ENCODE data around the gene PIK3C2B.
"Not testable (repeated sequence)": the region's sequence is repeated elsewhere in the genome, so short reads cannot be mapped to it uniquely, and the experiment has no call there.

The PIK3C2B gene

GRCh38 chr1:204520834-204521709 lies 26.5 kb upstream of the PIK3C2B start:
- no peak for TF ChIP-seq CTCF (IDR thresholded peaks at IDR 0.05)
- H3K27ac Mint-ChIP-seq: peak overlapping the region; percentile 5
- H3K27me3 Mint-ChIP-seq (ENCODE audit: low read depth, poor library complexity): peaks cover 3% of the 10 kb centered on the region
- DNase-seq: no peak
- H3K36me3 Mint-ChIP-seq (ENCODE audit: low read depth): peaks cover 74% of the 10 kb centered on the region
- peaks cover 18% of the 10 kb centered on the region for H3K9me3 Mint-ChIP-seq
- peaks cover 27% of the 10 kb centered on the region for H3K4me1 Mint-ChIP-seq
- H3K4me3 Mint-ChIP-seq: no peak overlapping the region

DNA sequence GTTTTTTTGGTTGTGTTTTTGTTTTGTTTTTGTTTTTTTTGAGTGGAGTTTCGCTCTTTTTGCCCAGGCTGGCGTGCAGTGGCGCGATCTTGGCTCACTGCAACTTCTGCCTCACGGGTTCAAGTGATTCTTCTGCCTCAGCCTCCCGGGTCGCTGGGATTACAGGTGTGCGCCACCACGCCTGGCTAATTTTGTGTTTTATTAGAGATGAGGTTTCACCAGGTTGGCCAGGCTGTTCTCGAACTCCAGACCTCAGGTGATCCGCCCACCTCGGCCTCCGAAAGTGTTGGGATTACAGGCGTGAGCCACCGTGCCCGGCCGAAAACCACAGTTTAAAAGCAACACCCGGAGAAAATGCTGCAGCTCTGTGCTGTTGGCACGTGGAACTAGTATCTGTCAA lies 22.8 kb upstream of the PIK3C2B start:
- H3K9me3 Mint-ChIP-seq; H3K27me3 Mint-ChIP-seq (ENCODE audit: low read depth, poor library complexity); H3K4me3 Mint-ChIP-seq; H3K27ac Mint-ChIP-seq; DNase-seq: not testable (repeated sequence)
- H3K4me1 Mint-ChIP-seq: peaks cover 17% of the 10 kb centered on the region
- H3K36me3 Mint-ChIP-seq (ENCODE audit: low read depth): peaks cover 46% of the 10 kb centered on the region

GRCh38 chr1:204516180-204516879 lies 21.7 kb upstream of the PIK3C2B start, which contains the start of gene MDM4:
Gene MDM4 (plus strand): TSS chr1:204516406. CDS start chr1:204525519, 9,113 bp downstream.
- Mint-ChIP-seq H3K27ac (no peak within 1 kb of the TSS), H3K9me3 (no peaks in the 10 kb centered on the region), H3K4me3 (no peak within 1 kb of the TSS), H3K4me1 (peaks cover 17% of the 10 kb centered on the region), H3K27me3 (ENCODE audit: low read depth, poor library complexity) (peaks cover 5% of the 10 kb centered on the region), H3K36me3 (ENCODE audit: low read depth) (peaks cover 36% of the 10 kb centered on the region)
- TF ChIP-seq CTCF (IDR thresholded peaks at IDR 0.05): no peak
- peak; percentile 89 for DNase-seq

DNA sequence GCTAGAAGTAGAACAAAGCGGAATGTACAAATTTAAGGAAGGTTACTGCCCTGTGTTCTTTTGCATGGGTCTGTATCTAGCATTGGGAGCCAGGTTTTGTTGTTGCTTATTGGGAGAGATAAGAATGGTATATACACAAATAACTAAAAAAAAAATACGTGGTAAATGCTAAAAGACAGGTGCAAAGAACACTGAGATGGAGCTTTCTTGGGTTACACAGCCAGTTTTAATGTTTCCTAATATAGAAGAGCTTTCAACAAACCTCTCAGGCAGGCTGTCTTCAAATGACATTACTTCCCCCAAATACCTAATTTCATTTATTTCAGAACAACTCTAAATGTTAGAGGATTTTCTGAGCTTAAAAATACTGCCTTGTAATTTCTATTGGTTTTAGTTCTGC lies 20.2 kb upstream of the PIK3C2B start:
- H3K9me3 Mint-ChIP-seq: no peaks in the 10 kb centered on the region
- peaks cover 5% of the 10 kb centered on the region for H3K27me3 Mint-ChIP-seq (ENCODE audit: low read depth, poor library complexity)
- no peak for TF ChIP-seq CTCF (IDR thresholded peaks at IDR 0.05)
- DNase-seq: no peak
- H3K4me1 Mint-ChIP-seq: peaks cover 17% of the 10 kb centered on the region
- peak overlapping the region; percentile 13 for H3K4me3 Mint-ChIP-seq
- peaks cover 22% of the 10 kb centered on the region for H3K36me3 Mint-ChIP-seq (ENCODE audit: low read depth)
- H3K27ac Mint-ChIP-seq: no peak overlapping the region

- Mint-ChIP-seq H3K27me3 (ENCODE audit: low read depth, poor library complexity) (peaks cover 5% of the 10 kb centered on the region), H3K4me1 (peaks cover 9% of the 10 kb centered on the region), H3K27ac (no peak overlapping the region), H3K9me3 (no peaks in the 10 kb centered on the region), H3K4me3 (no peak overlapping the region), H3K36me3 (ENCODE audit: low read depth) (peaks cover 6% of the 10 kb centered on the region)
- no peak for TF ChIP-seq CTCF (IDR thresholded peaks at IDR 0.05)
- DNase-seq: no peak
Observed at GRCh38 chr1:204513117-204513716, 18.6 kb upstream of the PIK3C2B start.

- H3K27me3 Mint-ChIP-seq (ENCODE audit: low read depth, poor library complexity): peaks cover 10% of the 10 kb centered on the region
- no peak for DNase-seq
- H3K36me3 Mint-ChIP-seq (ENCODE audit: low read depth): no peaks in the 10 kb centered on the region
Observed at GRCh38 chr1:204511366-204511765, 16.8 kb upstream of the PIK3C2B start.

More at GRCh38 chr1:204511366-204511765, 16.8 kb upstream of the PIK3C2B start:
- Mint-ChIP-seq H3K4me1 (peaks cover 5% of the 10 kb centered on the region), H3K27ac (no peak overlapping the region), H3K9me3 (peaks cover 1% of the 10 kb centered on the region), H3K4me3 (no peak overlapping the region)
- no peak for TF ChIP-seq CTCF (IDR thresholded peaks at IDR 0.05)
